KMS-11 (cell line): ENCODE data around the gene NPL.

Source experiments
- H2AFZ ChIP-seq: fragments of 200-600 bp; sonication (generic); 2 replicates; pipeline ENCODE4 v1.6.1; 2016; ENCODE audit warnings: antibody characterized with exemption, mixed run types, low read depth
- H3K27ac ChIP-seq: fragments of 200-600 bp; sonication (generic); 2 replicates; pipeline ENCODE4 v1.6.1; 2016; ENCODE audit warnings: mild to moderate bottlenecking, mixed run types
- H3K27me3 ChIP-seq: fragments of 200-600 bp; sonication (generic); 2 replicates; pipeline ENCODE4 v1.6.1; 2017; ENCODE audit warnings: mild to moderate bottlenecking, low read depth, mixed run types, moderate library complexity; ENCODE audit not compliant: insufficient read depth
- H3K36me3 ChIP-seq: fragments of 200-600 bp; sonication (generic); 2 replicates; pipeline ENCODE4 v1.6.1; 2017; ENCODE audit warnings: mild to moderate bottlenecking, mixed run types; ENCODE audit not compliant: insufficient read depth
- H3K4me1 ChIP-seq: fragments of 200-600 bp; sonication (generic); 2 replicates; pipeline ENCODE4 v1.6.1; 2016; ENCODE audit warnings: mild to moderate bottlenecking, low read depth, mixed run types; ENCODE audit not compliant: poor library complexity, severe bottlenecking
- H3K4me2 ChIP-seq: fragments of 200-600 bp; sonication (generic); 2 replicates; pipeline ENCODE4 v1.7.0; 2016; ENCODE audit warnings: mild to moderate bottlenecking, mixed run types
- H3K4me3 ChIP-seq: fragments of 200-600 bp; sonication (generic); IDR thresholded peaks from 2 replicates; pipeline ENCODE4 v1.6.1; 2017; ENCODE audit warnings: low read depth, low read length, mixed read lengths; ENCODE audit not compliant: insufficient read depth
- H3K79me2 ChIP-seq: fragments of 200-600 bp; sonication (generic); 2 replicates; pipeline ENCODE4 v1.6.1; 2016; ENCODE audit warnings: low read depth, mixed run types; ENCODE audit not compliant: insufficient read depth
- H3K9ac ChIP-seq: fragments of 200-600 bp; sonication (generic); 2 replicates; pipeline ENCODE4 v1.6.1; 2016; ENCODE audit warnings: mild to moderate bottlenecking, mixed run types
- H4K20me1 ChIP-seq: fragments of 200-600 bp; sonication (generic); 2 replicates; pipeline ENCODE4 v1.6.1; 2016; ENCODE audit warnings: mild to moderate bottlenecking, mixed run types; ENCODE audit not compliant: insufficient read depth
- CTCF ChIP-seq: fragments of 200-600 bp; sonication (generic); conservative IDR thresholded peaks from 2 replicates; pipeline ENCODE4 v1.6.1; 2017; ENCODE audit warnings: low read depth, mild to moderate bottlenecking, antibody characterized with exemption, low read length, moderate library complexity, mixed read lengths

Gene NPL

GRCh38 chr1:182835806-182836205 is 46.2 kb downstream of the NPL start:
- Histone ChIP-seq H3K4me1 (peaks cover 9% of the 10 kb centered on the region), H3K4me2 (no peak overlapping the region), H3K36me3 (0 out of 2 replicates have a peak, but pooled peaks cover 4% of the 10 kb centered on the region), H2AFZ (no peak overlapping the region), H3K79me2 (peaks cover 13% of the 10 kb centered on the region), H3K27ac (no peak overlapping the region), H3K27me3 (no peaks in the 10 kb centered on the region), H3K9ac (no peak overlapping the region), H3K4me3 (no peak overlapping the region), H4K20me1 (peaks cover 11% of the 10 kb centered on the region)
- TF ChIP-seq CTCF: no peak

GRCh38 chr1:182839209-182840066 is 49.9 kb downstream of the NPL start, which contains the start of gene DHX9:
TSS of gene DHX9 (plus strand) at chr1:182839347. CDS start at chr1:182842567, 3,220 bp downstream.
- Histone ChIP-seq H3K9ac (peak within 1 kb of the TSS; percentile 88), H4K20me1 (peaks cover 47% of the 10 kb centered on the region), H3K4me3 (peak within 1 kb of the TSS; percentile 98), H3K4me1 (peaks cover 44% of the 10 kb centered on the region), H3K79me2 (peaks cover 49% of the 10 kb centered on the region), H2AFZ (peak within 1 kb of the TSS; percentile 91), H3K27ac (peak within 1 kb of the TSS; percentile 90), H3K4me2 (peak within 1 kb of the TSS; percentile 99), H3K27me3 (no peaks in the 10 kb centered on the region), H3K36me3 (peaks cover 25% of the 10 kb centered on the region; the same call in 1 of the 2 replicates)
- peak; percentile 33; the same call in 1 of the 2 replicates for TF ChIP-seq CTCF

GRCh38 chr1:182841368-182841988 is 51.9 kb downstream of the NPL start:
- Histone ChIP-seq H3K27ac (no peak overlapping the region), H3K4me2 (peak overlapping the region; percentile 99), H3K9ac (no peak overlapping the region), H2AFZ (no peak overlapping the region), H3K79me2 (peaks cover 70% of the 10 kb centered on the region), H3K36me3 (peaks cover 43% of the 10 kb centered on the region; the same call in 1 of the 2 replicates), H4K20me1 (peaks cover 66% of the 10 kb centered on the region), H3K4me3 (no peak overlapping the region), H3K27me3 (no peaks in the 10 kb centered on the region), H3K4me1 (peaks cover 57% of the 10 kb centered on the region)
- TF ChIP-seq CTCF: no peak

GRCh38 chr1:182842265-182842664 is 52.7 kb downstream of the NPL start:
- no peak for TF ChIP-seq CTCF
- Histone ChIP-seq H3K36me3 (peaks cover 51% of the 10 kb centered on the region), H2AFZ (no peak overlapping the region), H3K9ac (no peak overlapping the region), H3K4me2 (peak overlapping the region; percentile 99; the same call in 1 of the 2 replicates), H4K20me1 (peaks cover 74% of the 10 kb centered on the region), H3K27ac (no peak overlapping the region; the same call in 1 of the 2 replicates), H3K79me2 (peaks cover 78% of the 10 kb centered on the region), H3K27me3 (no peaks in the 10 kb centered on the region), H3K4me3 (no peak overlapping the region), H3K4me1 (peaks cover 65% of the 10 kb centered on the region)
